ENCODE results near the gene CLGN.
"Not testable (repeated sequence)": the region's sequence is repeated elsewhere in the genome, so short reads cannot be mapped to it uniquely, and the experiment has no call there.

Gene CLGN

GRCh38 chr4:140427106-140427918, at the start of gene CLGN:
Gene CLGN, minus strand, starts transcription at chr4:140427648. Its CDS starts 14,570 bp downstream, at chr4:140413078.
- DNase-seq = peak; percentile 36

- no peak for DNase-seq
These were observed 44.7 kb upstream of the CLGN start for GRCh38 chr4:140472156-140472555.

- DNase-seq = no peak
These were observed 42.6 kb upstream of the CLGN start for GRCh38 chr4:140469791-140470733.

GRCh38 chr4:140466146-140466545, 38.7 kb upstream of the CLGN start:
- DNase-seq = no peak

- no peak for DNase-seq
These were observed 36.2 kb upstream of the CLGN start for GRCh38 chr4:140463614-140464013.

GRCh38 chr4:140463182-140463581, 35.7 kb upstream of the CLGN start:
- DNase-seq = no peak

GRCh38 chr4:140450352-140450751, 22.9 kb upstream of the CLGN start:
- DNase-seq = no peak

- DNase-seq = no peak
These were observed 21.4 kb upstream of the CLGN start for GRCh38 chr4:140448830-140449229.

GRCh38 chr4:140448162-140448561, 20.7 kb upstream of the CLGN start:
- DNase-seq = no peak

- DNase-seq = not testable (repeated sequence)
These were observed 16.9 kb upstream of the CLGN start for GRCh38 chr4:140444347-140444746.

GRCh38 chr4:140439644-140440142, 12.2 kb upstream of the CLGN start:
- no peak for DNase-seq

- no peak for DNase-seq
These were observed 547 bp upstream of the CLGN start for GRCh38 chr4:140427919-140428471.

- DNase-seq = no peak
These were observed 790 bp downstream of the CLGN start for GRCh38 chr4:140426610-140427105.

GRCh38 chr4:140423106-140423505, 4.3 kb downstream of the CLGN start:
- DNase-seq = no peak

- DNase-seq = not testable (repeated sequence)
These were observed 14.1 kb downstream of the CLGN start for GRCh38 chr4:140413130-140413969.

- DNase-seq = no peak
These were observed 18.5 kb downstream of the CLGN start for GRCh38 chr4:140408974-140409373.

GRCh38 chr4:140406292-140406691, 21.2 kb downstream of the CLGN start:
- DNase-seq = no peak

GRCh38 chr4:140400111-140400510, 27.3 kb downstream of the CLGN start:
- no peak for DNase-seq

- DNase-seq = no peak
These were observed 31.8 kb downstream of the CLGN start for GRCh38 chr4:140395668-140396067.

- no peak for DNase-seq
These were observed 39.4 kb downstream of the CLGN start for GRCh38 chr4:140388015-140388414.

- no peak for DNase-seq
These were observed 44.7 kb downstream of the CLGN start for GRCh38 chr4:140382732-140383131.

GRCh38 chr4:140374130-140374477, 53.3 kb downstream of the CLGN start:
- no peak for DNase-seq

All from stimulated activated CD4-positive, alpha-beta T cell treated with anti-CD3 and anti-CD28 coated beads, Interleukin-4, amount 100 ng/mL, for 24 hours (primary cell).